GM23248 (cell line): ENCODE measurements around the gene RUNX3. TPM values are rescaled to one million over a fixed set of nuclear protein-coding genes. Genes with fewer than 3 reads are reported as not detected.

Experiments
- DNase-seq: peaks from one replicate; pipeline ENCODE4 v3.0.0-alpha.2; 2015
- H2AFZ ChIP-seq: fragments of 200-600 bp; sonication (generic); 2 replicates; pipeline ENCODE4 v1.6.1; 2016; ENCODE audit warnings: antibody characterized with exemption
- H3F3A ChIP-seq: fragments of 200-600 bp; sonication (generic); 2 replicates; pipeline ENCODE4 v1.6.1; 2016; ENCODE audit warnings: mild to moderate bottlenecking, antibody characterized with exemption, mixed run types; ENCODE audit not compliant: insufficient read depth
- H3K27ac ChIP-seq: fragments of 200-600 bp; sonication (generic); 2 replicates; pipeline ENCODE4 v1.5.1; 2016; ENCODE audit warnings: mild to moderate bottlenecking
- H3K27me3 ChIP-seq: fragments of 200-600 bp; sonication (generic); replicated peaks from 2 replicates; pipeline ENCODE4 v1.6.1; 2016; ENCODE audit warnings: mild to moderate bottlenecking; ENCODE audit not compliant: insufficient read depth
- H3K36me3 ChIP-seq: fragments of 200-600 bp; sonication (generic); 2 replicates; pipeline ENCODE4 v1.6.1; 2016; ENCODE audit warnings: low read depth, mild to moderate bottlenecking
- H3K4me1 ChIP-seq: fragments of 200-600 bp; sonication (generic); 2 replicates; pipeline ENCODE4 v1.6.1; 2016; ENCODE audit warnings: mild to moderate bottlenecking; ENCODE audit not compliant: insufficient read depth
- H3K4me2 ChIP-seq: fragments of 200-600 bp; sonication (generic); one replicate; pipeline ENCODE4 v1.6.1; 2016; ENCODE audit warnings: mild to moderate bottlenecking; ENCODE audit not compliant: unreplicated experiment
- H3K4me3 ChIP-seq: fragments of 200-600 bp; sonication (generic); 2 replicates; pipeline ENCODE4 v1.5.1; 2016; ENCODE audit warnings: mild to moderate bottlenecking
- H3K79me2 ChIP-seq: fragments of 200-600 bp; sonication (generic); 2 replicates; pipeline ENCODE4 v1.6.1; 2016; ENCODE audit warnings: mild to moderate bottlenecking; ENCODE audit not compliant: insufficient read depth
- H3K9ac ChIP-seq: fragments of 200-600 bp; sonication (generic); 2 replicates; pipeline ENCODE4 v1.6.1; 2016; ENCODE audit warnings: mild to moderate bottlenecking
- H3K9me2 ChIP-seq: fragments of 200-600 bp; sonication (generic); 2 replicates; pipeline ENCODE4 v1.6.1; 2016; ENCODE audit warnings: mixed run types, mild to moderate bottlenecking, moderate library complexity; ENCODE audit not compliant: insufficient read depth
- H3K9me3 ChIP-seq: fragments of 200-600 bp; sonication (generic); one replicate; pipeline ENCODE4 v1.6.1; 2017; ENCODE audit warnings: low read depth
- H4K20me1 ChIP-seq: fragments of 200-600 bp; sonication (generic); 2 replicates; pipeline ENCODE4 v1.6.0; 2016; ENCODE audit not compliant: insufficient read depth
- EZH2 ChIP-seq: fragments of 200-600 bp; sonication (generic); IDR thresholded peaks from 2 replicates; pipeline ENCODE4 v1.6.1; 2018; ENCODE audit warnings: antibody characterized with exemption, mild to moderate bottlenecking; ENCODE audit not compliant: insufficient read depth, poor library complexity, severe bottlenecking
- EZH2phosphoT487 ChIP-seq: fragments of 200-600 bp; sonication (generic); IDR thresholded peaks from 2 replicates; pipeline ENCODE4 v1.6.1; 2018; ENCODE audit warnings: antibody characterized with exemption, moderate library complexity, mild to moderate bottlenecking, low read depth; ENCODE audit not compliant: insufficient read depth
- WGBS, 2 experiments: methylation state at CpG; one replicate each; pipeline ENCODE4 v1.1.6; 2015 to 2017; ENCODE audit warnings: low lambda C conversion rate in 2 of 2, low coverage in 1 of 2; ENCODE audit errors: missing lambda C conversion rate in 2 of 2; 5-methylcytosine and 5-hydroxymethylcytosine counted together
- in situ Hi-C: fragments of 300-500 bp; cut with MboI; formaldehyde crosslinking; loops from 2 replicates; pipeline ENCODE4 v1.15.0; 2020
- polyA plus RNA-seq: library from polyadenylated mRNA; unstranded; fragments of >200 nt; fragmentation: Nextera tagmentation; extraction: Ambion mirVana; gene quantifications from 2 replicates; pipeline ENCODE4 v1.2.1, GENCODE V29; 2016
- total RNA-seq: library from RNA; depleted of rRNA; stranded (reverse); fragments of >200 nt; shearing (Covaris generic); gene quantifications from 2 replicates; pipeline ENCODE4 v1.2.3, GENCODE V29; 2014

RUNX3 gene
- total and polyA plus RNA-seq, 2 experiments from 2014 or later, result 0.43 to 1.4 TPM

DNA sequence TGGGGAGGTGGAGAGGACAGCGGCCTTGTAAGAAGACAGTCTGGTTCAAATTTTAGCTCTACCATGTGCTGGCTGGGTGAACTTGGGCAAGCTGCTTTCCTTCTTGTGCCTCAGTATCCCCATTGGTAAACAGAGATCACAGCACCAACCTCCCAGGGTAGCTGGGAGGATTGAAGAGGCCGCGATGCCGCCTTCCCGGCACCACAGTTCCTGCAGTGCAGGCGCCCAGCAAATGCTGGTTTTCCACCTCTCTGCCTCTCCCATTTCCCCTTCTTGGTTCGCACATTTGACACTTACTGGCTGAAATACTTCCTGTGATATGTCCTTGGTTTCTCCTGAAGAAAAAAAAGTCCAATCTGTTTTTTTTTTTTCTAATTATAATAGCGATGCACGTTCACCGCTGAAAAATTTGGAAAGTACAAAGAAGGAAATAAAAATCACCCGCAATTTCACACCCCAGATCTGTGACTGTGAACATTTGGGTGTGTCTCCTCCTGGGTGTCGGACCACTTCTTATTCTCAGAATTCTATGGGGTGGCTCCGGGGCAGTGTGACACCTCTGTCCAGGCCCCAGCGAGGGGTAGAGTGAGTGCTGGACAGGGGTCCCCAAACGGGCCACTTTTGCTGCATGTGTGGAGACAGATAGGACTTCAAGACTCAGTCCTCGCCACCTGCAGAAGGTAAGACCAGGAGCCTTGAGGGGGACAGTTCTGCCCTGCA, 73.1 kb downstream of the RUNX3 start:
- WGBS, 2 experiments, result 85 to 87% methylated on average over 16 of the region's 16 CpGs
- Histone ChIP-seq H3K27me3 (no peaks in the 10 kb centered on the region), H3F3A (peaks cover 75% of the 10 kb centered on the region), H3K9ac (no peak overlapping the region), H3K79me2 (no peaks in the 10 kb centered on the region), H3K9me2 (no peaks in the 10 kb centered on the region), H4K20me1 (no peaks in the 10 kb centered on the region), H3K4me3 (no peak overlapping the region), H3K9me3 (no peaks in the 10 kb centered on the region), H3K4me1 (no peaks in the 10 kb centered on the region), H3K27ac (no peak overlapping the region), H3K4me2 (no peak overlapping the region), H2AFZ (no peak overlapping the region), H3K36me3 (no peaks in the 10 kb centered on the region)
- TF ChIP-seq EZH2phosphoT487 (no peak), EZH2 (no peak)
- no peak for DNase-seq
- in situ Hi-C loops, result loop anchor here (10.0 kb wide), 1 partner anchor 348 kb away; no protein-coding TSS in a partner anchor

DNA sequence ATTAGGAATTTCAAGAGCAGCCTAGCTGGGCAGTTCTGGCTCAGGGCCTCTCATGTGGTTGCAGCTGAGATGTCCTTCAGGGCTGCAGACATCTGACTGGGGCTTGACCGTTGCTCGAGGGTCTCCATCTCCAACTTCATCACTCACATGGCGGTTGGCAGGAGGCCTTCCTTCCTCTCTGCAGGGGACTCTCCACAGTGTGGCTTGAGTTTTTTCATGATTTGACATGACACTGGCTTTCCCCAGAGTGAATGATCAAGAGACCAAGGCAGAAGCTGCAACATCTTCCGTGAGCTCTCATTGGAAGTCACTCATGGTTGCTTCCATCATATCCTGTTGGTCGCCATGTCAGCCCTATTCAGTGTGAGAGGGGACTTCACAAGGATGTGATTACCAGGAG, 74.6 kb downstream of the RUNX3 start:
- Histone ChIP-seq H3K9me3 (no peaks in the 10 kb centered on the region), H3K79me2 (no peaks in the 10 kb centered on the region), H3K27ac (no peak overlapping the region), H3F3A (peaks cover 90% of the 10 kb centered on the region), H3K9ac (no peak overlapping the region), H3K4me1 (no peaks in the 10 kb centered on the region), H3K27me3 (no peaks in the 10 kb centered on the region), H3K4me2 (no peak overlapping the region), H2AFZ (no peak overlapping the region), H3K9me2 (no peaks in the 10 kb centered on the region), H3K36me3 (0 out of 2 replicates have a peak, but pooled peaks cover 2% of the 10 kb centered on the region), H4K20me1 (no peaks in the 10 kb centered on the region), H3K4me3 (no peak overlapping the region)
- TF ChIP-seq EZH2phosphoT487, result no peak
- no peak for DNase-seq
- in situ Hi-C loops, result loop anchor here (10.0 kb wide), 1 partner anchor 349 kb away; no protein-coding TSS in a partner anchor
- 83 to 90% methylated on average over 5 of the region's 5 CpGs for WGBS, 2 experiments

- Histone ChIP-seq H3K4me1 (no peaks in the 10 kb centered on the region), H3K4me3 (no peak overlapping the region), H3K4me2 (no peak overlapping the region), H3K36me3 (0 out of 2 replicates have a peak, but pooled peaks cover 5% of the 10 kb centered on the region), H3K27ac (no peak overlapping the region), H3K27me3 (no peaks in the 10 kb centered on the region), H2AFZ (no peak overlapping the region), H3K9me2 (no peaks in the 10 kb centered on the region), H3K9ac (no peak overlapping the region), H4K20me1 (no peaks in the 10 kb centered on the region), H3K9me3 (no peaks in the 10 kb centered on the region), H3F3A (peaks cover 98% of the 10 kb centered on the region), H3K79me2 (no peaks in the 10 kb centered on the region)
- no peak for DNase-seq
- 80 to 81% methylated on average over 6 of the region's 6 CpGs for WGBS, 2 experiments
- in situ Hi-C loops, result loop anchor here (10.0 kb wide), 1 partner anchor 351 kb away; no protein-coding TSS in a partner anchor
- TF ChIP-seq EZH2phosphoT487, result no peak
Observed at GRCh38 chr1:24853649-24854048, 76.4 kb downstream of the RUNX3 start.

- H3K27ac ChIP-seq, result peak overlapping the region; percentile 51
- TF ChIP-seq EZH2 (no peak), EZH2phosphoT487 (no peak)
- no peaks in the 10 kb centered on the region for H4K20me1 ChIP-seq
- H3K4me2 ChIP-seq, result no peak overlapping the region
- H3K9me3 ChIP-seq, result no peaks in the 10 kb centered on the region
- in situ Hi-C loops, result loop anchor here (10.0 kb wide), 1 partner anchor 354 kb away; no protein-coding TSS in a partner anchor
- peaks cover 88% of the 10 kb centered on the region for H3F3A ChIP-seq
- H2AFZ ChIP-seq, result no peak overlapping the region
- 78% methylated on average over 6 of the region's 6 CpGs for whole genome bisulfite sequencing, 2 experiments
- peaks cover 24% of the 10 kb centered on the region for H3K36me3 ChIP-seq
- H3K9me2 ChIP-seq, result no peaks in the 10 kb centered on the region
- no peak overlapping the region for H3K4me3 ChIP-seq
- H3K4me1 ChIP-seq, result peaks cover 10% of the 10 kb centered on the region; the same call in 1 of the 2 replicates
- no peak overlapping the region for H3K9ac ChIP-seq
- DNase-seq, result peak; percentile 51
- no peaks in the 10 kb centered on the region for H3K27me3 ChIP-seq
- peaks cover 22% of the 10 kb centered on the region for H3K79me2 ChIP-seq
Observed at GRCh38 chr1:24850328-24850920, 79.7 kb downstream of the RUNX3 start.
